B cell (primary cell): ENCODE results near the gene RGS7BP. TPM values are rescaled to one million over a fixed set of nuclear protein-coding genes. Genes with fewer than 3 reads are reported as not detected.

Experiments used
- ATAC-seq: fragments of 200-7000 bp; cut with Tn5 transposase; one replicate; pipeline ENCODE4 v1.10.0; 2021; ENCODE audit warnings: low read depth, mild to moderate bottlenecking, moderate number of reproducible peaks, moderate library complexity
- CTCF ChIA-PET: fragments of 350-600 bp; sonication (Branson Sonifier 250); formaldehyde crosslinking; loops from one replicate; lab custom pipeline; 2021; ENCODE audit warnings: antibody characterized with exemption, inconsistent platforms; lab: Charles Lee
- POLR2A ChIA-PET: fragments of 350-600 bp; sonication (Branson Sonifier 250); formaldehyde crosslinking; loops from one replicate; lab custom pipeline; 2021; ENCODE audit warnings: antibody characterized with exemption; lab: Charles Lee
- DNase-seq: peaks from one replicate; pipeline ENCODE4 v3.0.0; 2013
- H2AFZ ChIP-seq: 2 replicates; pipeline ENCODE4 v1.6.1; 2012; ENCODE audit warnings: mild to moderate bottlenecking, low read depth, low read length; ENCODE audit not compliant: insufficient read depth, poor library complexity, severe bottlenecking
- H3K27ac ChIP-seq, 2 donors: 1 replicate in 1 of 2; 2 replicates in 1 of 2; pipeline ENCODE4 v1.5.1; 2012 to 2013; ENCODE audit warnings: low read length in 2 of 2, mild to moderate bottlenecking in 2 of 2, moderate library complexity in 1 of 2
- H3K27me3 ChIP-seq, 4 experiments: fragments of 200-600 bp in 1 of 4; sonication (generic) in 1 of 4; replicated peaks in 1 of 4; 1 replicate in 2 of 4; 2 replicates in 2 of 4; pipeline versions ENCODE4 v1.6.1 to v1.7.0; 2013 to 2016; ENCODE audit warnings: low read length in 3 of 4, mild to moderate bottlenecking in 2 of 4, mixed read lengths in 1 of 4, moderate library complexity in 1 of 4; ENCODE audit not compliant: insufficient read depth in 4 of 4, control insufficient read depth in 3 of 4; ENCODE audit errors: control extremely low read depth in 1 of 4
- H3K36me3 ChIP-seq, 2 experiments: replicated peaks in 1 of 2; 1 replicate in 1 of 2; 2 replicates in 1 of 2; pipeline versions ENCODE4 v1.6.1 to v1.7.1; 2013; ENCODE audit warnings: low read length in 1 of 2; ENCODE audit not compliant: insufficient read depth in 2 of 2, control insufficient read depth in 1 of 2; ENCODE audit errors: control extremely low read depth in 1 of 2, extremely low read depth in 1 of 2
- H3K4me1 ChIP-seq, 2 donors: fragments of 200-600 bp in 1 of 2; sonication (generic) in 1 of 2; 1 replicate in 1 of 2; 2 replicates in 1 of 2; pipeline versions ENCODE4 v1.5.1 to v1.6.1; 2013 to 2017; ENCODE audit warnings: low read length in 2 of 2; ENCODE audit not compliant: control insufficient read depth in 2 of 2, insufficient read depth in 2 of 2
- H3K4me2 ChIP-seq: replicated peaks from 2 replicates; pipeline ENCODE3; 2012; ENCODE audit warnings: mild to moderate bottlenecking, low read depth, low read length; ENCODE audit not compliant: poor library complexity, severe bottlenecking
- H3K4me3 ChIP-seq, 5 experiments: fragments of 200-600 bp in 1 of 5; sonication (generic) in 1 of 5; 1 replicate in 3 of 5; 2 replicates in 2 of 5; pipeline versions ENCODE4 v1.5.1 to v1.7.0; 2011 to 2016; ENCODE audit warnings: low read length in 4 of 5, mild to moderate bottlenecking in 4 of 5, low read depth in 2 of 5, control low read depth in 1 of 5, moderate library complexity in 1 of 5; ENCODE audit not compliant: insufficient read depth in 1 of 5; ENCODE audit errors: control extremely low read depth in 1 of 5, extremely low read depth in 1 of 5
- H3K79me2 ChIP-seq: fragments of 200-600 bp; sonication (generic); one replicate; pipeline ENCODE4 v1.6.0; 2016; ENCODE audit warnings: low read length; ENCODE audit not compliant: control insufficient read depth, insufficient read depth
- H3K9ac ChIP-seq: fragments of 200-600 bp; sonication (generic); 2 replicates; pipeline ENCODE4 v1.6.1; 2017; ENCODE audit warnings: mild to moderate bottlenecking, low read length, moderate library complexity
- H3K9me3 ChIP-seq, 3 donors: one replicate each; pipeline versions ENCODE4 v1.6.1 to v1.7.1; 2013; ENCODE audit warnings: low read length in 2 of 3; ENCODE audit not compliant: control insufficient read depth in 2 of 3, insufficient read depth in 1 of 3; ENCODE audit errors: control extremely low read depth in 1 of 3
- H4K20me1 ChIP-seq: 2 replicates; pipeline ENCODE4 v1.6.0; 2012; ENCODE audit warnings: mild to moderate bottlenecking, low read length; ENCODE audit not compliant: insufficient read depth, control insufficient read depth, poor library complexity, severe bottlenecking
- H3K27ac Mint-ChIP-seq: one replicate; pipeline ENCODE4 v1.8.0; 2021; ENCODE audit warnings: mixed read lengths
- H3K27me3 Mint-ChIP-seq: one replicate; pipeline ENCODE4 v1.8.0; 2021; ENCODE audit warnings: mixed read lengths
- H3K4me1 Mint-ChIP-seq: one replicate; pipeline ENCODE4 v1.8.0; 2021; ENCODE audit warnings: mixed read lengths
- H3K4me3 Mint-ChIP-seq: one replicate; pipeline ENCODE4 v1.8.0; 2021; ENCODE audit warnings: mixed read lengths
- H3K9me3 Mint-ChIP-seq: one replicate; pipeline ENCODE4 v1.8.0; 2022; ENCODE audit warnings: mixed read lengths; ENCODE audit not compliant: insufficient read depth
- EZH2 ChIP-seq: IDR thresholded peaks from 2 replicates; pipeline ENCODE4 v1.6.1; 2012; ENCODE audit warnings: borderline replicate concordance, low read depth, mild to moderate bottlenecking, moderate library complexity, low read length; ENCODE audit not compliant: insufficient read depth, poor library complexity, severe bottlenecking
- WGBS: methylation state at CpG from one replicate; pipeline ENCODE4 v1.1.5; 2013; ENCODE audit warnings: missing lambda C conversion rate; ENCODE audit not compliant: insufficient coverage; 5-methylcytosine and 5-hydroxymethylcytosine counted together
- intact Hi-C: fragments of 100-400 bp; cut with micrococcal nuclease; formaldehyde crosslinking; loops from one replicate; pipeline ENCODE4 v1.10.0; 2022
- polyA plus RNA-seq: library from polyadenylated mRNA; depleted of rRNA; stranded (reverse); fragments of >200 nt; gene quantifications from 2 replicates; pipeline ENCODE4 v1.2.3, GENCODE V29; 2012
- total RNA-seq, 2 donors: library from RNA; stranded (reverse); fragments of 120-200 nt in 1 of 2; gene quantifications; 1 replicate in 1 of 2; 2 replicates in 1 of 2; pipeline versions ENCODE4 v1.2.3 to v1.2.4, GENCODE V29; 2013 to 2022
- TF ChIP-seq, protein P1 (sequence below): fragments of 200-600 bp; IDR thresholded peaks from one replicate; pipeline ENCODE4 v1.8.0; 2022; ENCODE audit warnings: antibody characterized with exemption, mild to moderate bottlenecking

The RGS7BP gene
- total and polyA plus RNA-seq, 2 donors (not counting 1 experiment from before 2014, with no cell fraction given): not detected

DNA sequence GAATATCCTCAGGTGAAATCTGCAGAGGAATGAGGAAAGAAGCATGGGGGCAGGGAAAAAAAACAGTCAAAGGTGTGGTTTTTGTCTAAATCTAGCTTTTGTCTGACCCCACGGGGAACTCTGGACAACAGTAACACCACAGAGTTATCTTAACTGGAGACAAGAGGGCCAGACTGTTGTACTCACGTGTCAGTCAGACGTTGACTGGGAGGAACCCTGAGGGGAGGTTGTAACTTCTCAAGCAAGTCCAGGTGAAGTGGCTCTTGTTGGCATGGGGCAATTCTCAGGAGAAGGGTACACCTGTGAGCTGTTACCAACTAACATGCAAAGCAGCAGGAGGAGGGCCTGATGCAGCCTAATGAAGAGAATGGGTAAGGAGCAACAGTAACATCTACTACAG, 140.4 kb downstream of the RGS7BP start:
- WGBS: 90% methylated on average over 2 of the region's 3 CpGs
- H3K79me2 ChIP-seq: no peaks in the 10 kb centered on the region
- TF ChIP-seq, protein P1, sequence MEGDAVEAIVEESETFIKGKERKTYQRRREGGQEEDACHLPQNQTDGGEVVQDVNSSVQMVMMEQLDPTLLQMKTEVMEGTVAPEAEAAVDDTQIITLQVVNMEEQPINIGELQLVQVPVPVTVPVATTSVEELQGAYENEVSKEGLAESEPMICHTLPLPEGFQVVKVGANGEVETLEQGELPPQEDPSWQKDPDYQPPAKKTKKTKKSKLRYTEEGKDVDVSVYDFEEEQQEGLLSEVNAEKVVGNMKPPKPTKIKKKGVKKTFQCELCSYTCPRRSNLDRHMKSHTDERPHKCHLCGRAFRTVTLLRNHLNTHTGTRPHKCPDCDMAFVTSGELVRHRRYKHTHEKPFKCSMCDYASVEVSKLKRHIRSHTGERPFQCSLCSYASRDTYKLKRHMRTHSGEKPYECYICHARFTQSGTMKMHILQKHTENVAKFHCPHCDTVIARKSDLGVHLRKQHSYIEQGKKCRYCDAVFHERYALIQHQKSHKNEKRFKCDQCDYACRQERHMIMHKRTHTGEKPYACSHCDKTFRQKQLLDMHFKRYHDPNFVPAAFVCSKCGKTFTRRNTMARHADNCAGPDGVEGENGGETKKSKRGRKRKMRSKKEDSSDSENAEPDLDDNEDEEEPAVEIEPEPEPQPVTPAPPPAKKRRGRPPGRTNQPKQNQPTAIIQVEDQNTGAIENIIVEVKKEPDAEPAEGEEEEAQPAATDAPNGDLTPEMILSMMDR: no peak
- TF ChIP-seq EZH2: no peak
- Mint-ChIP-seq H3K27me3 (no peaks in the 10 kb centered on the region), H3K27ac (no peak overlapping the region), H3K9me3 (no peaks in the 10 kb centered on the region), H3K4me1 (no peaks in the 10 kb centered on the region), H3K4me3 (no peak overlapping the region)
- H3K36me3 ChIP-seq: no peaks in the 10 kb centered on the region
- H2AFZ ChIP-seq: no peak overlapping the region
- no peaks in the 10 kb centered on the region for H3K27me3 ChIP-seq
- H3K9me3 ChIP-seq: no peaks in the 10 kb centered on the region
- H3K4me1 ChIP-seq: no peaks in the 10 kb centered on the region
- DNase-seq (no peak), ATAC-seq (no peak)
- POLR2A ChIA-PET: no interaction called here
- H3K9ac ChIP-seq: no peak overlapping the region
- no peak overlapping the region for H3K27ac ChIP-seq
- no peak overlapping the region for H3K4me2 ChIP-seq
- CTCF ChIA-PET: interaction anchor here (0.6 to 0.8 kb wide), 2 partner anchors 9 to 23 kb away, joined by 3 read pairs; no protein-coding TSS in a partner anchor
- intact Hi-C loops: no loop called here
- H4K20me1 ChIP-seq: no peaks in the 10 kb centered on the region
- no peak overlapping the region for H3K4me3 ChIP-seq

DNA sequence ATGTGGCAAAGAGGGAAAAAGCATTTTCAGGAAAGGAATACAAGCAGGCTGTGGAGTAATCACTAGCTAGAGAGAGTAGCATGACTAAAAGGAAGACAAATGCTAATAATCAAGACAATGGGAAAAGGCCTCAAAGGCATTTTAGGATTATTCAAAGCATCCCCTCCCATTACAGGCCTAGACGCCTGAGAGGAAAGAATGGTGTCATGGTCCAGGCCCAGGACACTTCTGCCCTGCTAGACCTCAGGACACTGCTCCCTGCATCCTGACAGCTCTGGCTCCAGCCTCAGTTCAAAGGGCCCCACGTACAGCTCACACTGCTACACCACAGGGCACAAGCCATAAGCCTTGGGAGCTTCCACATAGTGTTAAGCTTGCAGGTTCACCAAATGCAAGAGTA, 143.7 kb downstream of the RGS7BP start:
- ChIA-PET POLR2A (no interaction called here), CTCF (interaction anchor here (1.6 kb wide), 1 partner anchor 14 kb away, joined by 3 read pairs; no protein-coding TSS in a partner anchor)
- Histone ChIP-seq H3K9ac (no peak overlapping the region), H3K79me2 (no peaks in the 10 kb centered on the region), H3K4me3 (no peak overlapping the region), H3K9me3 (peaks cover 0 to 3% (median 0%) of the 10 kb centered on the region in 3 donors), H3K4me2 (no peak overlapping the region), H3K27ac (no peak overlapping the region), H3K27me3 (no peaks in the 10 kb centered on the region), H2AFZ (no peak overlapping the region), H3K36me3 (no peaks in the 10 kb centered on the region), H3K4me1 (no peaks in the 10 kb centered on the region), H4K20me1 (no peaks in the 10 kb centered on the region)
- Mint-ChIP-seq H3K4me1 (no peaks in the 10 kb centered on the region), H3K27me3 (no peaks in the 10 kb centered on the region), H3K9me3 (no peaks in the 10 kb centered on the region), H3K27ac (no peak overlapping the region), H3K4me3 (no peak overlapping the region)
- TF ChIP-seq, protein P1: no peak
- no peak for TF ChIP-seq EZH2
- ATAC-seq (no peak), DNase-seq (no peak)
- intact Hi-C loops: no loop called here
- 90% methylated on average over 2 of the region's 2 CpGs for WGBS
